ENCODE data around the gene RPS6KA2.

The RPS6KA2 gene

DNA sequence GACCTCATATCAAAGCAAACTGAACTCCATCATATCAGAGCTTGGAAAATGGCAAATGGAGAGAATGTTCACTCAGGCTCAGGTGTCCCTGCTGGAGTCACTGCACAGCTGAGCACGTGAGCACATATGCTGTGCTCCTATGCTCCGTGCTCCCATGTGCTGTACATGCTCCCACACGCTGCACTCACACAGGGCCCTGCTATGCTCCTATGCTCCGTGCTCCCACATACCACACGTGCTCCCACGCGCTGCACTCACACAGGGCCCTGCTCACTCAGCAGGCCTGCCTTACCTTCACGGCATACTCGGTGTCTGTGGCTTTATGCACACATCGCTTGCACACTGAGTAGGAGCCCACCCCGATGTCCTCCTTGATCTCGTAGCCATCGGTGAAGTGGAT lies 178.6 kb downstream of the RPS6KA2 start:
- DNase-seq (ENCODE audit: low read depth), result no peak

DNA sequence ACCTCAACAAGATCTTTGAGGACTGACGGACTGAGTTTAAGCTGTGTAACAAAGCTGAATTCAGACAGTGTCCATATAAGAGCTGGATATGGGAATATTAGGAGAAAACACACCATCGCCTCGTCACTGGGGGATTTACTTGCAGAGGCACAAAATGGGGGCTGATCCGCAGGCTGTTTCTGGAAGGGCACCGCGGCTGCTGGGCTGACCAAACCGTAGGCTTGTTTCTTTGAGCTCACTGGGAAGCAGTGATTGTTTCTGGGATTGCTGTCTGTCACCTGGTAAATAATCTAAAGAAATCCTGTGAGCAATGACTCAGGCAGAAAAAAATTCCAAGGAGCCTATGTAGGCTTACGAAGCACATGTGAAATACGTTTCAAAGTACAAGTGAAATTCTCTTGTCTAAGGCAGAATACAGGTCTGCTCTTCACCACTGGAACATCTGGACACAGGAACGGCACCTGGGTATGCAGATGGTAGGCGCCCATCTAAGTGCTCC lies 180.4 kb downstream of the RPS6KA2 start:
- DNase-seq (ENCODE audit: low read depth), result no peak

DNA sequence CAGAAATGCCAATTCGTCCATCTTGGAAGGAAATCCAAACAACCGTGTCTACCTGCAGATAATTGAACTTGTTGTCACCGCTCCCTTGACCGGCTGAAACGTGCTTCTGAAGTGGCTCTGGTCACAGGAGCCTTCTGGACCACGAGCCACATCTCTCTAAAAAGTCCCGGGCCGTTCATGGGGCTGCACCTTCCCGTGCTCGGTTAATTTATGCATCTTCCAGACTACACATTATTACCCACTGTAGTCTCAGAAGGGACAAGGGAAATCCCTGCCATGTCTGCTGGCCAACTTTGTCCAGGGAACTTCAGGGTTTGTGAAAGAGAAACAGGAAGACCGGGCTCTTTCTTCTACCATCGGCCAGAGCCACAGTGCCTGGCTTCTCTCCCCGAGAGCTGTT lies 180.9 kb downstream of the RPS6KA2 start:
- no peak for DNase-seq (ENCODE audit: low read depth)

DNA sequence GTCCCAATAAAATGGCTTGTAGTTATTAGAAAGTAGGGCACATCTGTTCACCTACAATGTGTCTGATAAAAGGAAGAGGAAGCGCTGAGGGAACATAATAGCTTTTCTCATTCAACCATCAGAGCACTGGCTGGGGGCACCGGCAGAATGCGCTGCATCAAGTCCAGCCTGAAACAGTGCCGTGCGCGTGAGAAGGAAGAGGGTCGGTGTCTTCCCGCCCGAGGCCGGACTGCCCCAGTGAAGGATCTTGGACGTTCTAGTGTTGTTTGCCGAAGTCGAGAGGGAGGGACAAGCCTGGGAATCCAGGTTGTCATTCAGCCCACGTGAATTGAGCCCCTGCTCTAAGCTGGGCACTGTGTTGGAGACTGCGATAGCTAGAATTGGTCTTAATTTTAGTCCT lies 182.6 kb downstream of the RPS6KA2 start:
- no peak for DNase-seq (ENCODE audit: low read depth)

DNA sequence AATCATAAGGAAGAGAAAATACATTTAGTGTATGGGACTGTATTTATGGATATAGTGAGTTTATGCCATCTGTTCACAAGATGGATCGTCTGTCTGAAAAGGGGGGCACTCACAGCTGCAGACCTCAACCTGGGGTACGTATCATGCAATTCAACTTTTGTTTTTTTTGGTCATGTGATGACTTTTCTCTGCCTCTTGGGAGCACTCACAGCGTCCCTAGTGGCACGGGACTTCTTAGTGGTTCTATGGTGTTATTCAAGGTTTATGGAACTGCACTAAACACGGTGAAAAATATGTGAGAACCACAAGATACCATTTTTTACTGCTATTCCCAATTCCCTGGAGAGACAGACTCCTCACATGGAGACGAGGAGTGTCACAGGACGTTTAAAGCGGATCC lies 183.9 kb downstream of the RPS6KA2 start:
- DNase-seq (ENCODE audit: low read depth), result no peak

DNA sequence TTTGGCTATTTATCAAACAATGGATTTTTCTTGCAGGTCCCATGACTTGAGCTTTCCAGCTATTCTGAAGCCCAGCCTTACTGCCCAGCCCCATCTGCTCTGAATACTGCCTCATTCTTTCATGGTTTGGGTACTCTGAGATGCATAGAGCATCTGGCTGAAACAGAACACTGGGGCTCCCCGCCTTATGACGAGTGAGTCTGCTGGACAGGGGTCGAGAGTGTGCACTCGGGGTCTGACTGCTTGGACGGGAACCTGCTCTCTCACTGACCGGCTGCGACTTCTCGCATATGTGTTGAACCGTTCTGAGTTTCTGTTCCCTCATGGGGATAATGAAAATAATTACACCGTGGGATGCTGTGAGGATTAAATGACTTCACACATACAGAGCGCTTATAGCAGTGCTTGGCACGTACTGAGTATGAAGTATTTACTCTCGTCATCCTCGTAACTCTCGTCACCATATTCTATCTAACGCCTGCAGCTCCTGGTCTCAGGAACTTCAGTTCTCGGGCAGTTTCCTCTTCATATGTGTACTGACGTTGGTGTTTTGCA lies 184.8 kb downstream of the RPS6KA2 start:
- DNase-seq (ENCODE audit: low read depth), result no peak

DNA sequence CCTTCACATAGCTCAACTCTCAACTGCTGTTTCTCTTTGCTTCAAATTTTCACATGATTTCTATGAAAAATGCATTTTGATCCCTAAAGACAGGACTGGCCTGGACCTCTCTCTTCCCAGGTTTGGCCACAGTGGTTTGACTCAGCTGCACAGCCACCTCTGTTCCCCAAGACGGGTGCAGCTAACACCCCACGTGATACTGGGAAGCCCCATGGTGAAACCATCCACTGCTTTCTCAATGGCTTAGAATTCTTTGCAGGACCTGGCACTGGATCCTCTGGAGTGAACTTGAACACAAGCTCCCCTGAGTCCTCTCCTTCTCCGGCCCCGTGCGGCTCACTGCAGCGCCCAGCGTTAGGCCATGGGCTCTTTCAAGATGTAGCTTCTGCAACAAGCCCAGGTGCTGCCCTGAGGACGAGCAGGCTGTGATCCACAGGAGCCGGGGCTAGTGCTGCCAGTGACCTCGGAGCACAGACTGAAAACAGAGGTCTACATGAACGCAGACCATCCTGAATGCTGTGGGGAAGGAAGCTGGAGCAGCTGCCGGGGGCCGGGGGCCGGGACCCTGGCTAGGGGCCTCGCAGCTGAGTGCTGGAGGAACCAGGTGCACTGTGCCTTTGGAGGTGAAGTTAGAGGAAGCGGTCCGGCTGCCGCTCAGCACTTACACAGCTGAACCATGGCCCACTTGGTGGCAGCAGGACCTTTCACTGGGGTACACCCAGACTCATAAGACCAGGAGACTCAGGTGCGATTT lies 185.5 kb downstream of the RPS6KA2 start:
- no peak for DNase-seq (ENCODE audit: low read depth)

DNA sequence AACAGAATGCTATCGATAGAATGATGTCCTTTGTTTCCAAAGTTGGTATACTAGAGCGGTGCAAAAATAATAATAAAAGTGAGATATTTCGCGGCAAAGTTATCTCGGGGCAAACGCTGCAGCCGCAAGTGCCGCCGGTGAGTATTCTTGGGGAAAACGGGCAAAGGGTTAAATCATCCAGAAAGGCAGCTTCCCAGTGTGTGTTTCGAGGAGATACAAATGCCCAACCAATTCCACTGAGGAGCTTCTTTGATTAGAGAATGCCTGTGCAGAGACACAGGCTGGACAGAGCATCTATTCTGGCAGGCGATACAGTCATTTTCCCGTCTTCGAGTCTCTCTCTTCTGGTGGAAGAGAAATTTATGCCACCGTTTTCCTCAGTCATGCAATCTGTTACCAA lies 186.3 kb downstream of the RPS6KA2 start:
- DNase-seq (ENCODE audit: low read depth), result no peak

DNA sequence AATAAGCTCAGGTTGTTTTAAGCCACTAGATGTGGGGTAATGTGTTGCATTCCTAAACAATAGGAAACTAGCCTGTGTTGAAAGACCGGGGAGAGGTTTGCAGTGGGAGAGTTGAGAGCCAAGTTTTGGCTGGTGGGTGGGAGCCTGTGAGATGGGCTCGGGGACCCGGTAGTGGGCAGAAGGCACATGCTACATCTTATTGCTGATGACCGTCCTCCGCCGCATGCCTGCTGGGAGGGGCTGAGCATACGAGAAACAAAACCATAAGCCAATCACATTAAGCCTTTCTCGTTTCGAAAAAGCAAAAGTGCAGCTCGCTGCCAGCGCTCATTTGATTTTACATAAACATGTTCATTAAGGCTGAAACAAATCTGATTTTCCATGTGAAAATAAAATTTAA lies 186.9 kb downstream of the RPS6KA2 start:
- DNase-seq (ENCODE audit: low read depth), result no peak

DNA sequence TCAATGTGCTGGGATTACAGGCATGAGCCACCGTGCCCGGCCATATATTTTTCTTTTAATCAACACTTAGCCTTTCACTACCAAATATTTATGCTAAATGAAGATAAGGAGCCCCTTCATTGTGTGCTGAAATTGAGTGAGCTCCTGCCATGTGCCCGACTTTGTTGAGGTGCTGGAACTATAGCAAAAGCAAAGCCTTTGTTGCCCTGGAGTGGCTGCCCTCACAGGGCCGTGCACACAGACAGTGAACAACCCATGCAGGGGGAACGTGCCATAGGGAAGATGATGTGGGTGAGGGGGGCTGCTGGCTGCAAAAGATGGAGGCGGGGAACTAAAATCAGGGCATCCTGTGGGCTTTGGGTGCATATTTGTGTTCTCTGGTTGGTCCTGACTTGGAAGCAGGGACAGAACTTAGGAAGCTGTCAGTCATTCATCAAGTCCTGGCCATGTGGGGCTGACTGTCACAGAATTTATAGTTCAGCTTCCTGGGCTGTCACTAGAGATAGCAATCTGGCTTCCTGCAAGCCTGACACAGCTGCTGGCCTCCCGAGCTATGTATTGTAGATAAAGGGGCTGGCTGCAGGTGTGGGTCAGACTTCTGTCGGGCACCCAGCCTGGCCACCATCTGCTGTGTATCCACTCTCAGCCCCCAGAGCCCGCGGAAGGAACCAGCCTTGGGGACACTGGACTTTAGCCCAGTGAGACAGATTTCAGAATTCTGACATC lies 187.5 kb downstream of the RPS6KA2 start:
- DNase-seq (ENCODE audit: low read depth), result no peak

DNA sequence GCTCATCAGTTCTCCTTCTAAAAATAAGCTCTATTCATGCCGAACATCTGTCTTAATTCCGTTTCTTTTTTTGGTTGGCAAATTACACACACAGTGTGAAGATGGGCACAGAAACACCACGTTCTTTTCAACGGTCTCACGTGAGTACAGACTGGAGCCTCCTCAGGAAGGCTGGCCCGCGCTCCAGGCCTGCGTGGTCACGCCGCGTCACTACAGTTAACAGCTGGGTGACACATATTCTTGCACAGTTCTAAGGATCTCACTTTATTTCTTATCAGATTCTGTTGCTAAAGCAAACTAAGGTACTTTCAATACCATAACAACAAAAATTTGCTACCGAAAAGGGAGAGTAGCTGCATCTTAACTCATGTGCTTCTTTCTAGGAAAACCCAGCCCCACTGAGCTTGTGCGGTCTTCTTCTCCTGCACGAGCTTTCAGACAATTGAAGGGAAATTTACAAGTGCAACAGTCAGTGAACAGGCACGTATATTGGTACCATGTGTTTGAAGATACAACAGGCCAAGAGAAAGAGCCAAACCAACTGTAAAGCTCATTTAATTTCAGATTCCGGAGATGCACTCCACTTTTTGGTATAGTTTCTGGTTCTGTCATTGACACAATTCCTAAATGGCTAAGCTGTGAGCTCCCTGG lies 188.7 kb downstream of the RPS6KA2 start:
- no peak for DNase-seq (ENCODE audit: low read depth)

DNA sequence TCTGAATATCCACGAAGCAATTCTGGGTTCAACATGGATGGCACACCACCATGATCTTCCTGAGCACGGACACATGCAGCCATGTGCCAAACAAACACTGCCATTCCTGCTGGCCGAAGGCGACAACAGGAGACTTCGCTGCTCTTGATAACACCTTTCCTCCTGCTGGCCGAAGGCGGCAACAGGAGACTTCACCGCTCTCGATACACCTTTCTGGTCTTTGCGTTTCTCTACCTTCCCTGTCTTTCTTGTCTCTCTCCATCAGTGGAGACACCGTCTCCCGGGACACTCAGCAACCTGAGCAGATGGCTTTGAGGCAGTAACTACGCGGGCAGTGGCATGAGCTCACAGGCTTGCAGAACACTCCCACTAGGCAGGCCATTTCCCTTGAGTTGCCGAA lies 189.4 kb downstream of the RPS6KA2 start:
- DNase-seq (ENCODE audit: low read depth), result no peak

DNA sequence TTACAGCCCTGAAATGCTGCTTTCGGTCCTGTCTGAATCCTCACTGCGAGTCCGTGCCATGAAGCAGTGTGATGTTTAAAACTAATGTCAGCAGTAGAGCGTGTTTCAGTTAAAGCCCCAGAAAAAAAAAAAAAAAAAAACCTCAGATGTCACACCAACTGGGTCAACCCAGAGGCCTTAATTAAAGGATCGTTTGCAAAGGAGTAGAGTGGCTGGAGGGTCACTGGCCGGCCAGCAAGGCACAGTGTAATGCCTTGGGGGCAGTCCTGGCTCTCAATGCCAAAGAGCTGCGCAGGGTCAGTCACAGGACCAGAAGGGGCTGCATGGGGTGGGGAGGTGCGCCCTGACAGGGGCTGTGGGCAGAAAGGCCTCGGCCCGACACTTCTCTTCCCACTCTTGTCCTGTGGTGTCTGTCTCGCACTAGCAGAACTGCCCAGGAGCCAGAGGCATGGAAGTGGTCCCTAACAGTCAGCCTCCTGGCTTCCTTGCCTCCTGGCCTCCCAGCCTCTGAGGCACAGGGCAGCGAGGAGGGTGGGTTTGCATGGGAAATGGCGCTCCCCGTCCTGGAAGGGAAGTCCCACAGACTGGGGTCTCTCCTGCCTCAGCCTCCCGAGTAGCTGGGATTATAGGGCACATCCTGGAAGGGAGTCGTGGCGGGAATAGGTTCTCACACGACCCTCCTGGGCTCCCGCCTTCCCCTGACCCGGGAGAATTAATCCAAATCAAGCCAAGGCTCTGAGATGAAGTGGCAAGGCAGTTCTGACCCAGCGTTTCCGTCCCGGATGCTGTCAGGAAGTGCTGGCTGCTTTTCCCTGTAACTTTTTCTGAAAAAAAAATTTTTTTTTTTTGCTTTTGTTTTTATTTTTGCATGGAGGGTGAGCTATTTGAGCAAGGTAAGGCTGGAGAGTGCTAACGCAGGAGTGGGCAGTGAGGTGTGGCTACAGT lies 190.6 kb downstream of the RPS6KA2 start:
- no peak for DNase-seq (ENCODE audit: low read depth)

DNA sequence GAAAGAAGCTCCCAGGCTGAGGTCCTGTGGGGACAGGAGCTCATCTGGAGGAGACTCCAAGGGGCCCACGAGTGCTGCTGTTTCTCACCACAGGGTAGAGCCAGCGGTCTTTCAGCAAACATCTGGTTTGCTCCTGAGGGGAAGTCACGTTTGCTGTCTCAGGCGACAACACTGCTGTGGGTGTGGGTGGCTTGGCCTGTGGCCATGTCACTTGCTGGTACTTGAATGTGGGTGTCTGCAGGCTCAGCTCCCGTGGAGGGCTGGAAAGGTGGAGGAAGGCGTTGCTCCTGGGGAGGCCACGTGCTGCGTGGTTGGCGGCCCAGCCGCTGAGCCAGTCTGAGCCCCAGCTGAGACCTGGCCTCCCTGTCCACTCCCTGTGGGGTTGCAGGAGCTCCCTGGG lies 191.5 kb downstream of the RPS6KA2 start:
- no peak for DNase-seq (ENCODE audit: low read depth)

DNA sequence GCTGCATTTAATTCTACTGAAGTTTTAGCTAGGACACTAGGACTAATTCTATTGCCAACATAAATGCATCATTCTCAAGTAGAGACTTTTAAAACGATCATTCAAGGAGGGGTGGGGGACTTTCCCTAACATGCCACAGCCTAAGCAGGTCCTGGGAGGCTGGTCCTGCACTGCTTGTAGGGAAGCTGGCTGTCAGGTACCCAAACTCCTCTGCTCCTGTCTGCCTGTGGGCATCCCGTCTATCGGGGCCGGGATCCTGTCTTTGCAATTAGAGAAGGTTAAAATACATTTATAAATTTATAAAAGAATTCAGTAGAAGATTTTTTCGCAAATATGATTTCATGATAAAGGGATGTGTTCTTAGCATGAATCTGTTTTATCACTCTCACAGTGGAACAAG lies 192.7 kb downstream of the RPS6KA2 start:
- DNase-seq (ENCODE audit: low read depth), result no peak

DNA sequence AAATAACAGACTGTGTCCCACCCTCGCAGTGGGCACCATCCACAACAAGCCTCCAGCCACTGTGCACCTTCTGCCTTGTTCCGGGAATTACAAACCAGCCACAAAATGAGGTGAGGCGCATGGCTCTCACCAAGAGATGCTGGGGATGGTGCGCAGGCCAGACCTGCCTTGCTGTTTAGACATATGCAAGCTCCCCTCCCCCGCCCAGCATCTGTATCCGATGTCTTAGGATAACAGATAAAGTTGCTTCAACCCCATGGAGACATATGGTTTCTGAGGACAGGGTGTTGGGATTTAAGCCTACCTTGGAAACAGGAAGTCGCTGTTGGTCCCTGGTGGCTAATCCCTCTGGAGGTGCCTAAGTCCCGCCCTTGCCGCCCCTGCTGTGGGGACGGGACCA lies 194.0 kb downstream of the RPS6KA2 start:
- DNase-seq (ENCODE audit: low read depth), result no peak

DNA sequence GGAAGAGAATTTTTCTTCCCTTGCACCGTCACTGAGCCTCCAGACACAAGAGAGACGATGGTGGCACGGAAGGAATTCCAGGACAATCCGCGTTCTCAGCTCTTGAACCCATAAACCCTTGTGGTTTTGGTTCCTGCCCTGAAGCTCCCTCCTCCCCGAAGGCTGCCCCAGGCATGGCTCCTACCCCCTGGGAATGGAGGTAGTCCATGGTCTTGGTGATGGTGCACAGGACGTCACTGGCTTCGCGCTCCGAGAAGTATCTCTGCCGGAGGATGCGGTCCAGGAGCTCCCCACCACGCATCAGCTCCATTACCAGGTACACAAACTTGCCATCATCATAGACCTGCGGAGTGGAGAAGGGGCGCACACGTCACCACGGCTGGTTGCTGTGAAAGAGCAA lies 196.8 kb downstream of the RPS6KA2 start:
- no peak for DNase-seq (ENCODE audit: low read depth)

DNA sequence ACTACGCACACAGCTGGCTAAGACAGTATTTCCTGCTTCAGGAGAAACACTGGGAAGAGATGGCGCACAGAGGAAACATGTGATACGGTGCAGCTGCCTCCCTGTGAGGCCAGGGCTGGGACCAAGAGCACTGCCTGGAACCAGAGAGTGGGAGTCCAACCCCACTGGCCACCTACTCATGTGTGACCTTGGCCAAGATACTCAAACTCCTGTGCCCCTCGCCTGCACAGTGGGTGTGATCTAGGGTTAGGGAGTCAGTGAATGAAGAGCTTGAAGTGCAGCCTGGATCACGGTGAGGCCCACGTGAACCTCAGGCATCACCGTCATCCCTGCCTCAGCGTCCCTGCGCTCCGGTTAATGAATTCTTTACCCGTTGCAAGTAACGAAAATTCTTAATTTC lies 202.6 kb downstream of the RPS6KA2 start:
- DNase-seq (ENCODE audit: low read depth), result no peak

DNA sequence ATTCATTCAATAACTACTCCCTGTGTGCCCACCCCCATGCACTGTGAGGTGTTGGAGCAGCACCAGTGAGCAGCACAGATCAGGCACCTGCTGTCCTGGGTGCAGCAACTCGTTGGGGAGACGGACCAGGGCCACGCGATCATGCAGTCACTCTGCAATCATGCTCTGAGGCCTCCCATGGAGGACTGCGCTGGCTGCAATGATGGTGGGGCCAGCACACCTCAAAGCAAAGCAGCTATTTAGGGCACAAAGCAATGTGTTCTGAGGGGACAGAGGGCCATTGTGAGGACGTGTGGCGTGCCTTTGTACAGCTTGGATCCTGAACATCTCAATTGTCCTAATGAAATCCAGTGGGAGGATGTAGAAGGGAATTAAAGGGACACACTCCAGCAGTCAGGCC lies 203.3 kb downstream of the RPS6KA2 start:
- no peak for DNase-seq (ENCODE audit: low read depth)

DNA sequence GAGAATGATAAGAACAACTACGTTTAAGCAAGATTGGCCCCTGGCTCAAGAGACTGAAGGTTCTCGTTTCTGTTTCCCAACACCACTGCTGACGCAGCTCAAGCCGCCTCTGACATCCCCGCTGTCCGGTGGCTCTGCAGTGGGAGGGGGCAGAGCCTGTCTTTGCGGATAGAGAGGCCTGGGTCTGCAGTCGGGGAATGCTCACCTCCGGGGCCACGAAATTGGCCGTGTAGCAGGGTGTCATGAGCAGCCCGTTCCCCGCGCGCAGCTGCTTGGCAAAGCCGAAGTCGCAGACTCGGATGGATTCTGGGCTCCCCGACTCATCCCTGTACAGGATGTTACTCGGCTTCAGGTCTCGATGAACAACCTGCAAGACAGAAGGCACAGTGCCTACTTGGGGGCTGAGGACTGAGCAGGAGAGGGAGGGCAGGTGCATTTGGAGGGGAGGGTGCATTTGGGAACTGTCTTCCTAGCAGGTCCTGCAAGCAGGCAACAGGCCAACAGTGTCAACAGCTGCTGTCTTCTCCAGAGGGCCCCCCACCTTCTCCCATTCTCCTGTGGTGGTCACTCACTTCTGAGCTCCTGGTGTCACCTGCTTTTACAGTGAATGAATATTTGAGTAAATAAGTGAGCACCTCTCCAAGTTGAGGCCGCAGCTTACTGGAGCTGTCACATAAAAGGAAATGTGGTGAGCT lies 203.9 kb downstream of the RPS6KA2 start:
- DNase-seq (ENCODE audit: low read depth), result no peak

Data from stimulated activated CD8-positive, alpha-beta memory T cell treated with anti-CD3 and anti-CD28 coated beads, Interleukin-15, amount 100 ng/mL, for 1 hour (primary cell).